ENCODE measurements around the gene ARL15. TPM values are rescaled to one million over a fixed set of nuclear protein-coding genes. Genes with fewer than 3 reads are reported as not detected.

ARL15 gene
- total RNA-seq, 1 experiment from 2014 or later = 140 TPM

- Histone ChIP-seq H3K9me3 (no peaks in the 10 kb centered on the region), H3K36me3 (ENCODE audit: control insufficient read depth, insufficient read depth, low read length) (no peaks in the 10 kb centered on the region; the same call in 1 of the 2 replicates), H3K4me1 (peaks cover 14% of the 10 kb centered on the region; the same call in 1 of the 2 replicates), H3K27me3 (replicated peaks; ENCODE audit: control insufficient read depth, insufficient read depth, low read length) (no peaks in the 10 kb centered on the region), H3K4me3 (ENCODE audit: low read depth, low read length) (no peak overlapping the region)
- DNase-seq = no peak
- no peaks in the 10 kb centered on the region for H3K27me3 Mint-ChIP-seq (ENCODE audit: insufficient read depth, unreplicated experiment)
- H3K4me1 Mint-ChIP-seq (ENCODE audit: low read depth, unreplicated experiment) = peaks cover 15% of the 10 kb centered on the region
- intact Hi-C loops (cut with micrococcal nuclease; ENCODE audit: unreplicated experiment) = no loop called here
- no peaks in the 10 kb centered on the region for H3K9me3 Mint-ChIP-seq (ENCODE audit: unreplicated experiment)
- TF ChIP-seq CTCF (IDR thresholded peaks at IDR 0.05; ENCODE audit: insufficient read depth in 1 of 2, low read depth in 1 of 2, low read length in 1 of 2, severe bottlenecking in 1 of 2, unreplicated experiment in 1 of 2) = no peak
- H3K36me3 Mint-ChIP-seq (ENCODE audit: insufficient read depth, unreplicated experiment) = peaks cover 39% of the 10 kb centered on the region
- POLR2A ChIA-PET = no interaction called here
- H3K4me3 Mint-ChIP-seq (ENCODE audit: unreplicated experiment) = no peak overlapping the region
- no peak overlapping the region for H3K27ac Mint-ChIP-seq (ENCODE audit: unreplicated experiment)
- no TSS peak for BruUV-seq (replicated peaks)
- CTCF ChIA-PET = no interaction called here
Measured at GRCh38 chr5:54088081-54088480, 222.3 kb downstream of the ARL15 start.

GRCh38 chr5:54087436-54087835 lies 222.9 kb downstream of the ARL15 start:
- H3K27me3 Mint-ChIP-seq (ENCODE audit: insufficient read depth, unreplicated experiment) = no peaks in the 10 kb centered on the region
- no TSS peak for BruUV-seq (replicated peaks)
- peaks cover 45% of the 10 kb centered on the region for H3K36me3 Mint-ChIP-seq (ENCODE audit: insufficient read depth, unreplicated experiment)
- no peak overlapping the region for H3K4me3 ChIP-seq (ENCODE audit: low read depth, low read length)
- H3K4me1 Mint-ChIP-seq (ENCODE audit: low read depth, unreplicated experiment) = peaks cover 15% of the 10 kb centered on the region
- intact Hi-C loops (cut with micrococcal nuclease; ENCODE audit: unreplicated experiment) = no loop called here
- DNase-seq = no peak
- H3K36me3 ChIP-seq (ENCODE audit: control insufficient read depth, insufficient read depth, low read length) = no peaks in the 10 kb centered on the region
- POLR2A ChIA-PET = no interaction called here
- TF ChIP-seq CTCF (IDR thresholded peaks at IDR 0.05; ENCODE audit: insufficient read depth in 1 of 2, low read depth in 1 of 2, low read length in 1 of 2, severe bottlenecking in 1 of 2, unreplicated experiment in 1 of 2) = no peak
- H3K27ac Mint-ChIP-seq (ENCODE audit: unreplicated experiment) = no peak overlapping the region
- H3K9me3 Mint-ChIP-seq (ENCODE audit: unreplicated experiment) = no peaks in the 10 kb centered on the region
- no peaks in the 10 kb centered on the region for H3K27me3 ChIP-seq (replicated peaks; ENCODE audit: control insufficient read depth, insufficient read depth, low read length)
- peaks cover 14% of the 10 kb centered on the region; the same call in 1 of the 2 replicates for H3K4me1 ChIP-seq
- no peaks in the 10 kb centered on the region for H3K9me3 ChIP-seq
- CTCF ChIA-PET = no interaction called here
- no peak overlapping the region for H3K4me3 Mint-ChIP-seq (ENCODE audit: unreplicated experiment)

- Mint-ChIP-seq H3K4me3 (ENCODE audit: unreplicated experiment) (no peak overlapping the region), H3K9me3 (ENCODE audit: unreplicated experiment) (no peaks in the 10 kb centered on the region), H3K27me3 (ENCODE audit: insufficient read depth, unreplicated experiment) (no peaks in the 10 kb centered on the region), H3K27ac (ENCODE audit: unreplicated experiment) (no peak overlapping the region), H3K4me1 (ENCODE audit: low read depth, unreplicated experiment) (peaks cover 15% of the 10 kb centered on the region), H3K36me3 (ENCODE audit: insufficient read depth, unreplicated experiment) (peaks cover 57% of the 10 kb centered on the region)
- BruUV-seq (replicated peaks) = no TSS peak
- intact Hi-C loops (cut with micrococcal nuclease; ENCODE audit: unreplicated experiment) = no loop called here
- Histone ChIP-seq H3K27me3 (replicated peaks; ENCODE audit: control insufficient read depth, insufficient read depth, low read length) (no peaks in the 10 kb centered on the region), H3K9me3 (no peaks in the 10 kb centered on the region), H3K36me3 (ENCODE audit: control insufficient read depth, insufficient read depth, low read length) (no peaks in the 10 kb centered on the region), H3K4me3 (ENCODE audit: low read depth, low read length) (no peak overlapping the region), H3K4me1 (peaks cover 12% of the 10 kb centered on the region; the same call in 1 of the 2 replicates)
- DNase-seq = no peak
- POLR2A ChIA-PET = no interaction called here
- CTCF ChIA-PET = no interaction called here
- TF ChIP-seq CTCF (IDR thresholded peaks at IDR 0.05; ENCODE audit: insufficient read depth in 1 of 2, low read depth in 1 of 2, low read length in 1 of 2, severe bottlenecking in 1 of 2, unreplicated experiment in 1 of 2) = no peak
Measured at GRCh38 chr5:54086191-54086590, 224.2 kb downstream of the ARL15 start.

Measured in Caco-2 (cell line).